CD8-positive, alpha-beta memory T cell (primary cell): ENCODE data around the gene HIPK1. TPM values are rescaled to one million over a fixed set of nuclear protein-coding genes. Genes with fewer than 3 reads are reported as not detected.

Experiments
- CTCF ChIA-PET: fragments of 350-600 bp; sonication (Branson Sonifier 250); formaldehyde crosslinking; loops from one replicate; lab custom pipeline; 2021; ENCODE audit warnings: antibody characterized with exemption; lab: Charles Lee
- POLR2A ChIA-PET: fragments of 350-600 bp; sonication (Branson Sonifier 250); formaldehyde crosslinking; loops from one replicate; lab custom pipeline; 2021; ENCODE audit warnings: antibody characterized with exemption; lab: Charles Lee
- DNase-seq, 5 donors: peaks; one replicate each; pipeline versions ENCODE4 v3.0.0 to v3.0.0-alpha.2; 2020 to 2022; ENCODE audit warnings: mixed read lengths in 1 of 5
- H3K27ac ChIP-seq: one replicate; pipeline ENCODE4 v1.7.0; 2013; ENCODE audit warnings: low read depth, mild to moderate bottlenecking, low read length, moderate library complexity
- H3K27me3 ChIP-seq: 2 replicates; pipeline ENCODE4 v1.7.0; 2013; ENCODE audit warnings: low read length, mild to moderate bottlenecking; ENCODE audit not compliant: insufficient read depth, poor library complexity, severe bottlenecking
- H3K36me3 ChIP-seq: 2 replicates; pipeline ENCODE4 v1.7.0; 2013; ENCODE audit warnings: mild to moderate bottlenecking, low read length, moderate library complexity; ENCODE audit not compliant: insufficient read depth
- H3K4me1 ChIP-seq: 2 replicates; pipeline ENCODE4 v1.7.0; 2013; ENCODE audit warnings: mild to moderate bottlenecking, low read length, moderate library complexity; ENCODE audit not compliant: insufficient read depth
- H3K4me3 ChIP-seq: 2 replicates; pipeline ENCODE4 v1.7.0; 2013; ENCODE audit warnings: mild to moderate bottlenecking, low read length
- H3K9me3 ChIP-seq: 2 replicates; pipeline ENCODE4 v1.7.0; 2013; ENCODE audit warnings: mild to moderate bottlenecking, low read length
- H3K27ac Mint-ChIP-seq, 8 donors: one replicate each; pipeline ENCODE4 v1.8.0; 2020 to 2021; ENCODE audit warnings: mixed read lengths in 8 of 8, mild to moderate bottlenecking in 6 of 8, inconsistent platforms in 3 of 8, moderate library complexity in 3 of 8
- H3K27me3 Mint-ChIP-seq, 2 donors: one replicate each; pipeline ENCODE4 v1.8.0; 2020 to 2021; ENCODE audit warnings: mixed read lengths in 2 of 2, mild to moderate bottlenecking in 1 of 2, moderate library complexity in 1 of 2
- H3K36me3 Mint-ChIP-seq, 3 donors: one replicate each; pipeline ENCODE4 v1.8.0; 2020 to 2021; ENCODE audit warnings: mixed read lengths in 3 of 3, inconsistent platforms in 1 of 3, mild to moderate bottlenecking in 1 of 3
- H3K4me1 Mint-ChIP-seq, 3 donors: one replicate each; pipeline ENCODE4 v1.8.0; 2020 to 2021; ENCODE audit warnings: mixed read lengths in 3 of 3, inconsistent platforms in 1 of 3, mild to moderate bottlenecking in 1 of 3
- H3K4me3 Mint-ChIP-seq, 7 donors: one replicate each; pipeline ENCODE4 v1.8.0; 2020 to 2021; ENCODE audit warnings: mixed read lengths in 7 of 7, mild to moderate bottlenecking in 6 of 7, moderate library complexity in 4 of 7, inconsistent platforms in 2 of 7
- H3K9me3 Mint-ChIP-seq, 5 donors: one replicate each; pipeline ENCODE4 v1.8.0; 2020 to 2022; ENCODE audit warnings: mixed read lengths in 5 of 5, mild to moderate bottlenecking in 3 of 5, moderate library complexity in 2 of 5, inconsistent platforms in 1 of 5
- polyA plus RNA-seq: library from polyadenylated mRNA; unstranded; fragments of 300-500 nt; fragmentation: Illumina TruSeq; gene quantifications from one replicate; pipeline ENCODE4 v1.2.3, GENCODE V29; 2021
- total RNA-seq, 2 experiments: library from RNA; stranded (reverse); gene quantifications; one replicate each; pipeline ENCODE4 v1.2.3, GENCODE V29; 2021

HIPK1 gene
- total and polyA plus RNA-seq, 3 experiments from 2014 or later: 19.4 to 81.2 (median 80.9) TPM

DNA sequence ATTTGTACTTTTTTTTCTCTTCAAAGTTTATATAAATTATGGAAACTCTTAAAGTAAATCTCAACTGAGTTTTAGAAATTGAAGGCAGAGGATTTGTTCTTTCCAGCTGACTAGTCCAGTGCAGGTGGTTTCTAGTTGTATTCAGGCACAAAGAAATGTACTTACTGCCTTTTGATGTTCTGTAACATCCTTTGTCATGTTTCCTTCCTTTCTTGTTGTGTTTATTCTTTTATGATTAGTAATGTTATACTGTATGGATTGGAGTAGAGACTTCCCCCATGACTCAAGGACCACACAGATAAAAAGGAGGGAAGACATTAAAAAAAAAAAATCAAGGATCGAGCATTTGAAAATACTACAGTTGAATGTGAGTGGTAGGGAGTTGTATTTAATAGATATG, 8.0 kb downstream of the HIPK1 start:
- ChIA-PET POLR2A (no interaction called here), CTCF (interaction anchor here (9.7 kb wide), 1 partner anchor 11 kb away, joined by 74 read pairs; no protein-coding TSS in a partner anchor)
- no peaks in the 10 kb centered on the region for H3K9me3 ChIP-seq
- peaks cover 10% of the 10 kb centered on the region for H3K36me3 ChIP-seq
- no peaks in the 10 kb centered on the region for H3K27me3 ChIP-seq
- no peaks in the 10 kb centered on the region for H3K27me3 Mint-ChIP-seq
- peaks cover 12 to 47% (median 13%) of the 10 kb centered on the region in 3 donors for H3K36me3 Mint-ChIP-seq
- no peak overlapping the region for H3K27ac ChIP-seq
- H3K9me3 Mint-ChIP-seq: no peaks in the 10 kb centered on the region
- no peak for DNase-seq
- H3K4me3 ChIP-seq: no peak overlapping the region
- peaks cover 94% of the 10 kb centered on the region for H3K4me1 ChIP-seq
- H3K4me3 Mint-ChIP-seq: peak overlapping the region; percentile 14 to 86 (median 48)
- peak overlapping the region in 7 of 8 donors; percentile 80 to 97 (median 90) for H3K27ac Mint-ChIP-seq
- peaks cover 79 to 95% (median 95%) of the 10 kb centered on the region in 3 donors for H3K4me1 Mint-ChIP-seq

DNA sequence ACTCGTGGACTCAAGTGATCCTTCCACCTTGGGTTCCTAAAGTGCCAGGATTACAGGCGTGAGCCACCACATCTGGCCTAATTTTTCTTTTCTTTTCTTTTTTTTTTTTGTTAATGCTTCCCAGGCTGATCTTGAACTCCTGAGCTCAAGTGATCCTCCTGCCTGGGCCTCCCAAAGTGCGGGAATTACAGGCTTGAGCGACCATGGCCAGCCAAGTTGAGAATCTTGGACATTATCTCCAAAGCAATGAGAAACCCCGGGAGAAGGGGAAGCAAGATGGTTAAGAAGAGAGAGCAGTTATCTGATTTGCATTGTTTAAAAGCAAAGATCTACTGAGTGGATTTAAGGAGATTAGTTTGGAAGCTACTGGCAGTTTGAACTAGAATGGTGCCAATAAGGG, 9.1 kb downstream of the HIPK1 start:
- peaks cover 92% of the 10 kb centered on the region for H3K4me1 ChIP-seq
- peaks cover 14% of the 10 kb centered on the region for H3K36me3 ChIP-seq
- Mint-ChIP-seq H3K4me3 (peak overlapping the region in 6 of 7 donors; percentile 12 to 86 (median 42)), H3K4me1 (peaks cover 77 to 93% (median 92%) of the 10 kb centered on the region in 3 donors), H3K36me3 (peaks cover 13 to 47% (median 15%) of the 10 kb centered on the region in 3 donors), H3K27me3 (no peaks in the 10 kb centered on the region), H3K9me3 (no peaks in the 10 kb centered on the region), H3K27ac (peak overlapping the region; percentile 59 to 97 (median 88))
- no peaks in the 10 kb centered on the region for H3K27me3 ChIP-seq
- H3K27ac ChIP-seq: no peak overlapping the region
- ChIA-PET CTCF (interaction anchor here (1.8 to 3.1 kb wide), 2 partner anchors 34 to 103 kb away, joined by 4 to 8 read pairs; partner anchors contain the start of genes AP4B1 and DCLRE1B), POLR2A (interaction anchor here (0.7 kb wide), 1 partner anchor 861 kb away, joined by 4 read pairs; no protein-coding TSS in a partner anchor)
- H3K4me3 ChIP-seq: no peak overlapping the region
- no peak for DNase-seq
- H3K9me3 ChIP-seq: no peaks in the 10 kb centered on the region

DNA sequence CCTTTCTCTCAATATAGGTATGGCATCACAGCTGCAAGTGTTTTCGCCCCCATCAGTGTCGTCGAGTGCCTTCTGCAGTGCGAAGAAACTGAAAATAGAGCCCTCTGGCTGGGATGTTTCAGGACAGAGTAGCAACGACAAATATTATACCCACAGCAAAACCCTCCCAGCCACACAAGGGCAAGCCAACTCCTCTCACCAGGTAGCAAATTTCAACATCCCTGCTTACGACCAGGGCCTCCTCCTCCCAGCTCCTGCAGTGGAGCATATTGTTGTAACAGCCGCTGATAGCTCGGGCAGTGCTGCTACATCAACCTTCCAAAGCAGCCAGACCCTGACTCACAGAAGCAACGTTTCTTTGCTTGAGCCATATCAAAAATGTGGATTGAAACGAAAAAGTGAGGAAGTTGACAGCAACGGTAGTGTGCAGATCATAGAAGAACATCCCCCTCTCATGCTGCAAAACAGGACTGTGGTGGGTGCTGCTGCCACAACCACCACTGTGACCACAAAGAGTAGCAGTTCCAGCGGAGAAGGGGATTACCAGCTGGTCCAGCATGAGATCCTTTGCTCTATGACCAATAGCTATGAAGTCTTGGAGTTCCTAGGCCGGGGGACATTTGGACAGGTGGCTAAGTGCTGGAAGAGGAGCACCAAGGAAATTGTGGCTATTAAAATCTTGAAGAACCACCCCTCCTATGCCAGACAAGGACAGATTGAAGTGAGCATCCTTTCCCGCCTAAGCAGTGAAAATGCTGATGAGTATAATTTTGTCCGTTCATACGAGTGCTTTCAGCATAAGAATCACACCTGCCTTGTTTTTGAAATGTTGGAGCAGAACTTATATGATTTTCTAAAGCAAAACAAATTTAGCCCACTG, 11.5 kb downstream of the HIPK1 start:
- Mint-ChIP-seq H3K9me3 (no peaks in the 10 kb centered on the region), H3K4me3 (peak overlapping the region; percentile 59 to 87 (median 81)), H3K4me1 (peaks cover 70 to 87% (median 84%) of the 10 kb centered on the region in 3 donors), H3K36me3 (peaks cover 13 to 48% (median 22%) of the 10 kb centered on the region in 3 donors), H3K27ac (peak overlapping the region; percentile 90 to 97 (median 94)), H3K27me3 (no peaks in the 10 kb centered on the region)
- Histone ChIP-seq H3K27me3 (no peaks in the 10 kb centered on the region), H3K9me3 (no peaks in the 10 kb centered on the region), H3K4me3 (peak overlapping the region; percentile 4), H3K36me3 (peaks cover 16% of the 10 kb centered on the region), H3K27ac (no peak overlapping the region), H3K4me1 (peaks cover 83% of the 10 kb centered on the region)
- ChIA-PET CTCF (interaction anchor here (1.7 to 3.1 kb wide), 4 partner anchors 8 to 105 kb away, joined by 5 to 18 read pairs (median 7); partner anchors contain the start of genes AP4B1, DCLRE1B and HIPK1), POLR2A (interaction anchor here (0.6 to 2.9 kb wide), 4 partner anchors 10 to 157 kb away, joined by 3 to 28 read pairs (median 4); partner anchors contain the start of gene HIPK1)
- DNase-seq: peak; percentile 14 to 71 (median 51)

DNA sequence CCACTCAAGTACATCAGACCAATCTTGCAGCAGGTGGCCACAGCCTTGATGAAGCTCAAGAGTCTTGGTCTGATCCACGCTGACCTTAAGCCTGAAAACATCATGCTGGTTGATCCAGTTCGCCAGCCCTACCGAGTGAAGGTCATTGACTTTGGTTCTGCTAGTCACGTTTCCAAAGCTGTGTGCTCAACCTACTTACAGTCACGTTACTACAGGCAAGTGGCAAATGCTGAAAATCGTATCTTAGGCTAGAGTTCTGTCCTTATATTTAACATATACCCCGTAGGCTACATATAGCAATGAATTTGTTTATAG, 12.1 kb downstream of the HIPK1 start:
- peaks cover 13 to 51% (median 25%) of the 10 kb centered on the region in 3 donors for H3K36me3 Mint-ChIP-seq
- H3K4me3 ChIP-seq: peak overlapping the region; percentile 4
- no peaks in the 10 kb centered on the region for H3K27me3 Mint-ChIP-seq

DNA sequence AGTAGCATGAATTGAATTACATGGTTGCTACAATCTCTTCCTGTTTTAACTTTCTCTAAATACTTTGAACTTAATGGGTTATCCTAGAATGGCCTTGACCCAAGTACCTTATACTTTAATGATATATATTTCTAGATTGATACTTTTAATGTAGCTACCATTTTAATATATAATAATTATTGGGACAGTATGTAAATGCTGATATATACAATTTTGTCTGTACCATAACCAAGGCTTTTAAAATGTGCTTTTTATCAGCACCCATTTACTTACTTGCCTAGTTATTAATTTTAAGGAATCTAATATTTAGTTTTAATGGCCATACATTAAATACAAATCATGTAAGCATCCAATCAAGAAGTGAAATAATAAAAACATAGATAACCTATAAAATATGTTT, 13.4 kb downstream of the HIPK1 start:
- Mint-ChIP-seq H3K4me1 (peaks cover 73 to 87% (median 84%) of the 10 kb centered on the region in 3 donors), H3K9me3 (no peaks in the 10 kb centered on the region), H3K27ac (peak overlapping the region in 6 of 8 donors; percentile 20 to 72 (median 48)), H3K27me3 (no peaks in the 10 kb centered on the region), H3K36me3 (peaks cover 13 to 51% (median 25%) of the 10 kb centered on the region in 3 donors), H3K4me3 (no peak overlapping the region)
- no peaks in the 10 kb centered on the region for H3K9me3 ChIP-seq
- peaks cover 16% of the 10 kb centered on the region for H3K36me3 ChIP-seq
- no peak overlapping the region for H3K4me3 ChIP-seq
- ChIA-PET CTCF (interaction anchor here (0.6 kb wide), 1 partner anchor 914 kb away, joined by 3 read pairs; no protein-coding TSS in a partner anchor), POLR2A (no interaction called here)
- no peak overlapping the region for H3K27ac ChIP-seq
- H3K4me1 ChIP-seq: peaks cover 83% of the 10 kb centered on the region
- no peaks in the 10 kb centered on the region for H3K27me3 ChIP-seq
- DNase-seq: no peak

More for the DNA sequence above, 12.1 kb downstream of the HIPK1 start:
- Histone ChIP-seq H3K27me3 (no peaks in the 10 kb centered on the region), H3K9me3 (no peaks in the 10 kb centered on the region), H3K4me1 (peaks cover 83% of the 10 kb centered on the region), H3K27ac (no peak overlapping the region), H3K36me3 (peaks cover 16% of the 10 kb centered on the region)
- H3K4me1 Mint-ChIP-seq: peaks cover 70 to 87% (median 84%) of the 10 kb centered on the region in 3 donors
- POLR2A ChIA-PET: interaction anchor here (0.9 to 2.9 kb wide), 2 partner anchors 11 to 35 kb away, joined by 4 to 28 read pairs; partner anchors contain the start of gene HIPK1
- CTCF ChIA-PET: interaction anchor here (1.7 to 2.8 kb wide), 2 partner anchors 11 to 106 kb away, joined by 5 to 18 read pairs; partner anchors contain the start of gene HIPK1
- no peak for DNase-seq
- peak overlapping the region; percentile 90 to 97 (median 94) for H3K27ac Mint-ChIP-seq
- H3K4me3 Mint-ChIP-seq: peak overlapping the region; percentile 59 to 87 (median 81)
- no peaks in the 10 kb centered on the region for H3K9me3 Mint-ChIP-seq

DNA sequence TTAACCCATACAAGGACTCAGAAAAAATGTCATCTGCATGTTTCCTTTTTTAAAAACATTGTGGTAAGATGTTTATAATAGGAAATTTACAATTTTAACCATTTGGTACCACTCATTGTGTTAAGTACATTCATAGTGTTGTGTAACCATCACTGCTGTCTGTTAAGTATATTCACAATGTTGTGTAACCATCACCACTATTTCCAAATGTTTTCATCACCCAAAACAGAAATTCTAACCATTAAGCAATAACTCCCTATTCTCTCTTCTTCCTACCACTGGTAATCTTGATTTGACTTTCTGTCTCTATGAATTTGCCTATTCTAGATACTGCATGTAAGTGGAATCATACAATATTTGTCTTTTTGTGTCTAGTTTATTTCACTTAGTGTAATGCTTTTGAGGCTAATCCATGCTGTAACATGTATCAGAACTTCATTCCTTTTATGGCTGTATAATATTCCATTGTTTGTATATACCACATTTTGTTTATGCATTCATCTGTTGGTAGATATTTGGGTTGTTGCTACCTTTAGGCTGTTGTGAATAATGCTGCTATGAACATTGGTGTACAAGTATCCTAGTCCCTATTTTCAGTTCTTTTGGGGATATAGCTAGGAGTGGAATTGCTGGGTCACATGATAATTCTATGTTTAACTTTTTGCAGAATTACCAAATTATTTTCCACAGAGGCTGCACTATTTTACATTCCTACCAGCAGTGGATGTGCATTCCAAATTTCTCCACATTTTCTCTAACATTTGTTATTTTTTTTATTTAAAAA, 14.1 kb downstream of the HIPK1 start:
- Histone ChIP-seq H3K36me3 (peaks cover 16% of the 10 kb centered on the region), H3K27ac (no peak overlapping the region), H3K4me1 (peaks cover 83% of the 10 kb centered on the region), H3K9me3 (no peaks in the 10 kb centered on the region), H3K4me3 (no peak overlapping the region), H3K27me3 (no peaks in the 10 kb centered on the region)
- Mint-ChIP-seq H3K27me3 (no peaks in the 10 kb centered on the region), H3K9me3 (no peaks in the 10 kb centered on the region), H3K27ac (peak overlapping the region in 4 of 8 donors; percentile 1 to 75 (median 12)), H3K36me3 (peaks cover 13 to 49% (median 25%) of the 10 kb centered on the region in 3 donors), H3K4me3 (peak overlapping the region in 1 of 7 donors; percentile 32), H3K4me1 (peaks cover 72 to 87% (median 84%) of the 10 kb centered on the region in 3 donors)
- ChIA-PET CTCF (interaction anchor here (0.9 kb wide), 1 partner anchor 37 kb away, joined by 3 read pairs; no protein-coding TSS in a partner anchor), POLR2A (interaction anchor here (0.5 kb wide), 1 partner anchor 11 kb away, joined by 3 read pairs; no protein-coding TSS in a partner anchor)
- DNase-seq: no peak

DNA sequence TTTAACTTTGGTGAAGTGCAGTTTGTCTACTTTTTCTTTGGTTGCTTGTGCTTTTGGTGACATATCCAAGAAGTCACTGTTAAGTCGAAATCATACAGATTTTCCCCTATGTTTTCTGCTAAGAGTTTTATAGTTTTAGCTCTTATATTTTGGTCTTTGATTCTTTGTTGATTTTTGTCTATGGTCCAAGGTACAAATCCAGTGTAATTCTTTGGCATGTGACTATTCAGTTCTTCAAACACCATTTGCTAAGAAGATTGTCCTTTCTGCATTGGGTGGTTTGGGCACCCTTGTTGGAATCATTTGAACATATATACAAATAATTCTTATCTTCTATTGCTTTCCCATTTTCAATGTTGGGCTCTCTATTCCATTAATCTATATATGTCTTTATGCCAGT, 16.2 kb downstream of the HIPK1 start:
- Mint-ChIP-seq H3K27ac (peak overlapping the region in 6 of 8 donors; percentile 0 to 96 (median 67)), H3K4me1 (peaks cover 73 to 87% (median 83%) of the 10 kb centered on the region in 3 donors), H3K36me3 (peaks cover 13 to 52% (median 24%) of the 10 kb centered on the region in 3 donors), H3K9me3 (no peaks in the 10 kb centered on the region), H3K4me3 (peak overlapping the region in 1 of 7 donors; percentile 13), H3K27me3 (no peaks in the 10 kb centered on the region)
- CTCF ChIA-PET: interaction anchor here (1.9 to 6.1 kb wide), 2 partner anchors 12 to 41 kb away, joined by 7 to 74 read pairs; partner anchors contain the start of genes AP4B1 and HIPK1
- H3K36me3 ChIP-seq: peaks cover 16% of the 10 kb centered on the region
- H3K27ac ChIP-seq: no peak overlapping the region
- H3K4me1 ChIP-seq: peaks cover 81% of the 10 kb centered on the region
- DNase-seq: no peak
- H3K9me3 ChIP-seq: no peaks in the 10 kb centered on the region
- POLR2A ChIA-PET: interaction anchor here (1.6 to 4.7 kb wide), 2 partner anchors 10 to 15 kb away, joined by 5 to 38 read pairs; partner anchors contain the start of gene HIPK1
- no peak overlapping the region for H3K4me3 ChIP-seq
- H3K27me3 ChIP-seq: no peaks in the 10 kb centered on the region
